Esophagus (tissue), 2 donors: ENCODE data around the gene PALMD. TPM values are rescaled to one million over a fixed set of nuclear protein-coding genes. Genes with fewer than 3 reads are reported as not detected.

ENCODE experiments used
- H3K27ac ChIP-seq, 2 donors: one replicate each; pipeline ENCODE4 v1.5.1; 2013; ENCODE audit warnings: low read depth in 2 of 2, mild to moderate bottlenecking in 2 of 2, inconsistent platforms in 1 of 2, low read length in 1 of 2, moderate library complexity in 1 of 2
- H3K27me3 ChIP-seq, 2 donors: one replicate each; pipeline ENCODE4 v1.6.1; 2013; ENCODE audit warnings: low read length in 2 of 2, control low read depth in 1 of 2, mild to moderate bottlenecking in 1 of 2; ENCODE audit not compliant: insufficient read depth in 2 of 2, control insufficient read depth in 1 of 2
- H3K36me3 ChIP-seq, 2 donors: one replicate each; pipeline ENCODE4 v1.6.1; 2013; ENCODE audit warnings: low read length in 1 of 2; ENCODE audit not compliant: control insufficient read depth in 2 of 2, insufficient read depth in 2 of 2
- H3K4me1 ChIP-seq, 2 donors: one replicate each; pipeline ENCODE4 v1.6.1; 2013; ENCODE audit warnings: low read length in 1 of 2; ENCODE audit not compliant: control insufficient read depth in 2 of 2, insufficient read depth in 2 of 2
- H3K4me3 ChIP-seq, 2 donors: one replicate each; pipeline ENCODE4 v1.5.1; 2013; ENCODE audit warnings: low read length in 2 of 2, mild to moderate bottlenecking in 2 of 2, low read depth in 1 of 2, moderate library complexity in 1 of 2
- H3K9me3 ChIP-seq, 2 donors: one replicate each; pipeline ENCODE4 v1.6.1; 2013; ENCODE audit warnings: mild to moderate bottlenecking in 2 of 2, low read depth in 1 of 2, low read length in 1 of 2, moderate library complexity in 1 of 2; ENCODE audit not compliant: control insufficient read depth in 2 of 2, insufficient read depth in 1 of 2
- WGBS, 2 donors: extraction: QIAGEN DNeasy Blood & Tissue Kit; methylation state at CpG; one replicate each; pipeline ENCODE4 v1.1.7; 2013; 5-methylcytosine and 5-hydroxymethylcytosine counted together
- polyA plus RNA-seq, 2 donors: library from polyadenylated mRNA; stranded (reverse); fragments of 200-250 nt; gene quantifications; one replicate each; pipeline ENCODE4 v1.2.3, GENCODE V29; 2013
- donor health status: healthy with polysubstance abuse.
- donor health status: Bipolar disorder and iron deficiency.

PALMD gene
- polyA plus RNA-seq, 2 donors, result 18.3 to 35.9 TPM

DNA sequence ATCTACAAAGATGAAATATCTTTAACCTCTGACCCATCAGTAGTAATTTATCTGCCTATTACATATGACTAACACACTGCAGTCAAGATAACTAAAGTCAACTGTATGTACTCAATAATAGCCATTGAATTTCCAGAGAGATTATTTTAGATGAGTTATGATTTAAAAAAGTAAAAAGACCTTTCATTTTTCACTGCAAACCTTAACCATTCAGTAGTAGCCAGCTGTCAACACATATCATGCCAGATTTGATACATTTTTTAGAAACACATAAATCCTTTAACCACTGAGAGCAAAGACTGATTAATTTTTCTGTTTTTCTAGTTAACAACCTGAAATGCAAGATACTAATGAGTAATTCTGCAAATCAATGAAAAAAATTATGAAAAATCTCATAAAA, 31.0 kb downstream of the PALMD start:
- Histone ChIP-seq H3K27me3 (no peaks in the 10 kb centered on the region), H3K27ac (no peak overlapping the region), H3K4me3 (no peak overlapping the region), H3K9me3 (no peaks in the 10 kb centered on the region), H3K4me1 (no peaks in the 10 kb centered on the region), H3K36me3 (peaks cover 0 to 4% of the 10 kb centered on the region in 2 donors)

DNA sequence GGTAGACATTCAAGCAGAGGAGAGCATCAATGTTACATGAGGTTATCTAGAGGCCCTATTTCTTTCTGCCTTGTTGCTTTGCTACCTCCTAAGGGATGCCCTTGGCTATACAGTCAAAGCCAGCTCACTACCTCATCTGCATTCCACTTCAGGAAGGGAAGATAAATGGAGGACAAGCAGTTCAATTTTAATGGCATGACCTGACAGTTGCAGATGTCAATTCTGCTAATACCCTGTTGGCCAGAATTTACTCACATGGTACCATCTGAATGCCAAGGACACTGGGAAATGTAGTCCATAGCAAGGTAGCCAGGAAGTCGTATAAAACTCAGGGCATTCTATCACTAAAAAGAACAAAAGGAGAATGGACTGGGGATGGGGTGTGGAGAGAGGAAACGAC, 31.5 kb downstream of the PALMD start:
- no peaks in the 10 kb centered on the region for H3K27me3 ChIP-seq

DNA sequence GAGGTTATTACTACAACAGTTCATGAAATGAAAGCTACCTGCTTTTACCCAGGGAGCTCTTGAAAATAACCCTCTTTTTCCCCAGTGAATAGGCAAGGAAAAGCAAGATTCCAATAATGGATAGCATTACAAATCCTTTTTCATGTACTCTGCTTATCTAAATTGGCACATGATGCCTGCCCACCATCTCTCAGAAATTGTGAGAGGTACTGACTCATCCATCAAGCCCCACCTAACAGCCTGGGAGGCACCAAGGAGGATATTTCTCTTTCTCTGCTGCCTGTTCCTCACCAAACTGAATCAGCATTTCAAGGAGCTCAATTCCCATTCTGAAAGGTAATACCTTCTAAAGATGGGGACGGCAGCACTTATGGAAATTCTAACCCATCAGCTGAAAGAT, 34.4 kb downstream of the PALMD start:
- Histone ChIP-seq H3K4me1 (no peaks in the 10 kb centered on the region), H3K4me3 (no peak overlapping the region), H3K36me3 (peaks cover 0 to 4% of the 10 kb centered on the region in 2 donors), H3K27me3 (no peaks in the 10 kb centered on the region), H3K27ac (no peak overlapping the region), H3K9me3 (no peaks in the 10 kb centered on the region)
- WGBS, 2 donors, result 89 to 91% methylated on average over 1 of the region's 1 CpG

More for the DNA sequence above, 31.5 kb downstream of the PALMD start:
- Histone ChIP-seq H3K27ac (no peak overlapping the region), H3K4me3 (no peak overlapping the region), H3K4me1 (no peaks in the 10 kb centered on the region), H3K36me3 (peaks cover 0 to 4% of the 10 kb centered on the region in 2 donors), H3K9me3 (no peaks in the 10 kb centered on the region)
- 85 to 93% methylated on average over 2 of the region's 2 CpGs for WGBS, 2 donors

DNA sequence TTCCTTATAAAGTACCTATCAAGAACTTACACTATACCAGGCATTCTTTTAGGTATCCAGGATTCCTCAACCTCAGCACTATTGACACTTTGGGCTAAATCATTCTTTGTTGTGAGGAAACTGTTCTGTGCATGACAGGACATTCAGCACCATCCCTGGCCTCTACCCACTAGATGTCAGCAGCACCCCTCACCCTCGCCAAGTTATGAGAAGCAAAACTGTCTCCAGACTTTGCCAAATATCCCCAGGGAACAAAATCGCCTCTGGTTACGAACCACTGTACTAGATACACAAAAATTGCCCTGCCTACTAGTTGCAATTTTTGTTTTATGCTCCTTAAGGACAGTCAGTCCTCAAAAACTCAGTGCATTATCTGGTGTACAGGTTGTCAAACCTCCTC, 35.7 kb downstream of the PALMD start:
- Histone ChIP-seq H3K4me1 (no peaks in the 10 kb centered on the region), H3K36me3 (peaks cover 0 to 4% of the 10 kb centered on the region in 2 donors), H3K4me3 (no peak overlapping the region), H3K27me3 (no peaks in the 10 kb centered on the region), H3K9me3 (no peaks in the 10 kb centered on the region), H3K27ac (no peak overlapping the region)
- 66% methylated on average over 3 of the region's 3 CpGs for WGBS, 2 donors

DNA sequence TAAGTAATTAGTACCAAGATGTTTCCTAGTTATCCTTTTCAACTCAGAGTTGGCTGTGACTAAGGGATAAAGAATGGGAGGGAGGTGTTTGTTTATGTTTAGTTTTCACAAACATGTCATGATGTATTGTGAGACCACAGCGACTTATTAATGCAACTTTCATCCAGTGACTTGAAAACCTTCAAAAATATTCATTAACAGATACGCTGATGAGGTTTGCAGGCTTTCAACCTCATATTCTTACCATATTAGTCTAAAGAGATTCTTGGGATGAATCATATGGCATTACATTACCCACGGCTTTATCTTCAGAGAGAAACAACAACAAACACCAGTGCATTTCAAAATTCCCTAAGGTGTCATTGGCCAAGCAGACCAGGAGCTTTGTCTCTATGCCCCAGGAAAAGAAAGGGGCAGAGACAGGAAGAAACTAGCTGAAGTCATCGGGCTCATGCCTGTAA, 36.4 kb downstream of the PALMD start:
- Histone ChIP-seq H3K4me1 (no peaks in the 10 kb centered on the region), H3K27me3 (no peaks in the 10 kb centered on the region), H3K4me3 (no peak overlapping the region), H3K27ac (no peak overlapping the region), H3K9me3 (no peaks in the 10 kb centered on the region), H3K36me3 (peaks cover 0 to 4% of the 10 kb centered on the region in 2 donors)
- 67 to 78% methylated on average over 4 of the region's 4 CpGs for WGBS, 2 donors

DNA sequence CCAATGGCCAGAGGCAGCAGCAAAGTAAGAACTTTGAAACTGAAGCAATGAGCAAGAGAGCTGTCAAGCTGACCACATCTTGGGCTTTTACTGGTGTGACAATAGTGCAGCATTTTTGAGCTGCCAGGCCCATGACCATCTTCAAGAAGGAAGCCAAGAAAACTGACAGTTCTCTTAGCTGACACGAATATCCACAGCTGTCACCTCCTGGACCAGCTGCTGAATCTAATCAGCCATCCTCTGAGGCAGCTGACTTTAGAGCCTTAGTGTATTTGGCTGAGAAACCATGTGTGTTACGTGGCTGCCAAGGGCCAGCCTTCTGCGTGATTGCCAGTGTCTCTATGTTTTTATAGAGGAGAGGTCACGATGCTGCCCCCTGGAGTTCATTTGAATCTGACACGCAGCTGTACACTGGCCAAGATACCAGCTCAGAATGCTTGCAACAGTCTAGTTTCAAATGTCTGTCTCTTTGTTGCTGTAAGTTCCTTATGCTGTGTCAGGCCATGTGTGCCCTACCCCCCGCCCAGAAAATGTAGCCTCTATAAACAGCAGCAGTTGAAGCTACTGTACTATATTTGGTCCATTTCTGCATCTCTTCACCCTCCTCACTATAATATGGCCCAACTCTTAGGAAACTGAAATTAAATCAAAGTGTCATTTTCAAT, 39.7 kb downstream of the PALMD start:
- Histone ChIP-seq H3K27me3 (no peaks in the 10 kb centered on the region), H3K27ac (peak overlapping the region in 1 of 2 donors; percentile 46), H3K4me1 (no peaks in the 10 kb centered on the region), H3K9me3 (no peaks in the 10 kb centered on the region), H3K36me3 (no peaks in the 10 kb centered on the region), H3K4me3 (no peak overlapping the region)
- WGBS, 2 donors, result 10 to 19% methylated on average over 6 of the region's 6 CpGs

DNA sequence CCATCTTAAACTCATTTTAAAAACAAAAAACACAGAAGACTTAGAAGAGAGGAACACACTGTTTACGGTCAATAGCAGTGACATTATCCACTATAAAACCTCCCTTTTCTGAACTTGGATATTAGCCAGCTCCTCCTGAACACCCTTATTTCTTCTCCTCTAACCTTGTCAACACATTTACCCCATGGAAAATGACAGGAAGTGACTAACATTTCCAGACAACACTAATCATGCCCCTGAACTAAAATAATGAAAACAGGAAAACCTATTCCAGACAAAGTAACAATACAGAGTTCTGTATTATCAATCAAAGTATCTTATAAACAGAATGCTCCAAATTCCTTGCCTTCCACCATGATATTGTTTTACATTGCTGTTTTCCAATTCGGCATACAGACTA, 45.3 kb downstream of the PALMD start:
- no peak overlapping the region for H3K27ac ChIP-seq
- 77 to 87% methylated on average over 2 of the region's 2 CpGs for WGBS, 2 donors

DNA sequence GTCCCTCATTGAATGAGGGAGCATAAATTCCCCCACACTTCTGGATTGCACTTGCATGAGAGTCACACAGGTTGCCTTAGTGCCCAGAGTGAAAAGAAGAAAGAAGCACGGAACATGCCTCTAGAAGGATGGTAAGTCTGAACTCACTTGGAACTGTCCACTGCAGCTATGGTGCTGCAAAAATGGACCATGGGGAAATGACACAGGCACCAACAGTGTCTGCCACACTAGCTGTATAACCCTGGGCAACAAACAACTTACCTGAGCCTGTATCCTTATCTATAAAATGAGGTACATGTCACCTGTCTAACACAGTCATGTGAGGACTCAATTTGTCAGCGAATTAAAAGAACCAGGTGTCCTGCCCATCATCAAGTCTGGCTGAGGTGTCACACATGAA, 50.7 kb downstream of the PALMD start:
- H3K4me1 ChIP-seq, result no peaks in the 10 kb centered on the region
- no peaks in the 10 kb centered on the region for H3K27me3 ChIP-seq
- peaks cover 6 to 7% of the 10 kb centered on the region in 2 donors for H3K36me3 ChIP-seq
- H3K9me3 ChIP-seq, result no peaks in the 10 kb centered on the region
- no peak overlapping the region for H3K4me3 ChIP-seq
- 72 to 93% methylated on average over 2 of the region's 2 CpGs for WGBS, 2 donors
- no peak overlapping the region for H3K27ac ChIP-seq

More for the DNA sequence above, 45.3 kb downstream of the PALMD start:
- Histone ChIP-seq H3K36me3 (peaks cover 6 to 7% of the 10 kb centered on the region in 2 donors), H3K4me1 (no peaks in the 10 kb centered on the region), H3K9me3 (no peaks in the 10 kb centered on the region), H3K27me3 (no peaks in the 10 kb centered on the region), H3K4me3 (no peak overlapping the region)

DNA sequence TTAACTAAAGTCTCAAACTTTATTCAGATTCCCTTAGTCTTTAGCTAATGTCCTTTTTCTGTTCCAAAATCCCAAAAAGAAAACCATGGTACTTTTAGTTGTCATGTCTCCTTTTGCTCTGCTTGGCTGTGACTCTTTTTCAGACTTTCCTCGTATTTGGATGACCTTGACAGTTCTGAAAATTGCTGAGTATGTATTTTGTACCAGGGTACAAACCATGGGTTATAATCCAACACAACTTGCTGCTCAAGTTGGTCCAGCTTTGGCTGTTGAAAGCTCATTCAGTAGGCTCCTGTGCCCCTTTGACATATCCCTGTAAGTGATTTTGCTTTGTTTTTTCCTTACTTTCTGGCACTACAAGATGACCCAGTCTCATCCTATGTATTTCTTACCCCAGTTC, 51.7 kb downstream of the PALMD start:
- Histone ChIP-seq H3K4me1 (no peaks in the 10 kb centered on the region), H3K4me3 (no peak overlapping the region), H3K36me3 (peaks cover under 1 to 2% of the 10 kb centered on the region in 2 donors), H3K27me3 (no peaks in the 10 kb centered on the region), H3K27ac (no peak overlapping the region), H3K9me3 (no peaks in the 10 kb centered on the region)
- WGBS, 2 donors, result 72% methylated on average over 1 of the region's 1 CpG

DNA sequence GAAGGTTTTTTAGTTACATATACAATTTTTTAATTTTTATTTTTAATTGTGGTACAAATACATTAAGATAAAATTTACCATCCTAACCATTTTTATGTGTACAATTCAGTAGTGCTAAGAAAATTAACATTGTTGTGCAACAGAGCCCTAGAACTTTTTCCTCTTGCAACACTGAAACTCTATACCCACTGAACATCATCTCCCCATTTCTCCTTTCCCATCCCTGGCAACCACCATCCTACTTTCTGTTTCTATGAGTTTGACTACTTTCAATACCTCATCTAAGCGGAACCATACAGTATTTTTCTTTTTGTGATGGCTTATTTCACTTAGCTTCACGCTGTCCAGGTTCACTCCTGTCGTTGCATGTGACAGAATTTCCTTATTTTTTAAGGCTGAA, 54.1 kb downstream of the PALMD start:
- Histone ChIP-seq H3K4me3 (no peak overlapping the region), H3K4me1 (no peaks in the 10 kb centered on the region), H3K9me3 (peaks cover 0 to 4% of the 10 kb centered on the region in 2 donors), H3K27ac (no peak overlapping the region), H3K36me3 (peaks cover 0 to 5% of the 10 kb centered on the region in 2 donors), H3K27me3 (no peaks in the 10 kb centered on the region)
- 88% methylated on average over 3 of the region's 3 CpGs for WGBS, 2 donors
